Mesenchymal stem cell (in vitro differentiated cells and primary cell): ENCODE measurements around the gene GALNT18.

Source experiments
- DNase-seq: peaks from one replicate; pipeline ENCODE4 v3.0.0-alpha.2; 2013
- H2AFZ ChIP-seq: one replicate; pipeline ENCODE4 v1.6.1; 2013; ENCODE audit warnings: low read depth, mild to moderate bottlenecking, control low read depth, inconsistent platforms, low read length, moderate library complexity
- H2AK5ac ChIP-seq: 2 replicates; pipeline ENCODE4 v1.6.1; 2013; ENCODE audit warnings: low read length, moderate library complexity, mild to moderate bottlenecking, inconsistent platforms; ENCODE audit not compliant: severe bottlenecking
- H2BK120ac ChIP-seq: one replicate; pipeline ENCODE4 v1.6.1; 2013; ENCODE audit warnings: low read depth, mild to moderate bottlenecking, inconsistent platforms, low read length, moderate library complexity
- H2BK12ac ChIP-seq, 2 experiments: one replicate each; pipeline ENCODE4 v1.6.1; 2013; ENCODE audit warnings: inconsistent platforms in 2 of 2, low read length in 2 of 2, mild to moderate bottlenecking in 2 of 2, moderate library complexity in 2 of 2, control low read depth in 1 of 2
- H2BK15ac ChIP-seq: one replicate; pipeline ENCODE4 v1.6.1; 2013; ENCODE audit warnings: mild to moderate bottlenecking, low read depth, inconsistent platforms; ENCODE audit not compliant: poor library complexity, severe bottlenecking
- H2BK5ac ChIP-seq: 2 replicates; pipeline ENCODE4 v1.6.1; 2013; ENCODE audit warnings: low read depth, mild to moderate bottlenecking, low read length, control low read depth, inconsistent platforms; ENCODE audit not compliant: poor library complexity, severe bottlenecking
- H3K14ac ChIP-seq, 2 experiments: one replicate each; pipeline ENCODE4 v1.6.1; 2013; ENCODE audit warnings: inconsistent platforms in 2 of 2, low read length in 2 of 2, control low read depth in 1 of 2, mild to moderate bottlenecking in 1 of 2, moderate library complexity in 1 of 2
- H3K18ac ChIP-seq, 2 experiments: one replicate each; pipeline ENCODE4 v1.6.1; 2013; ENCODE audit warnings: inconsistent platforms in 2 of 2, low read length in 2 of 2, control low read depth in 1 of 2, low read depth in 1 of 2, mild to moderate bottlenecking in 1 of 2
- H3K23ac ChIP-seq, 2 experiments: one replicate each; pipeline ENCODE4 v1.6.1; 2013; ENCODE audit warnings: inconsistent platforms in 2 of 2, low read length in 2 of 2, mild to moderate bottlenecking in 2 of 2, moderate library complexity in 2 of 2, control low read depth in 1 of 2
- H3K27ac ChIP-seq: 2 replicates; pipeline ENCODE4 v1.5.1; 2013; ENCODE audit warnings: mild to moderate bottlenecking, moderate library complexity, low read length, control low read depth, inconsistent platforms; ENCODE audit not compliant: poor library complexity, severe bottlenecking
- H3K27me3 ChIP-seq, 2 experiments: 2 replicates each; pipeline versions ENCODE4 v1.6.1 to v1.7.0; 2013; ENCODE audit warnings: low read length in 2 of 2, mild to moderate bottlenecking in 2 of 2, moderate library complexity in 2 of 2, control low read depth in 1 of 2, inconsistent platforms in 1 of 2; ENCODE audit not compliant: control insufficient read depth in 1 of 2, insufficient read depth in 1 of 2
- H3K36me3 ChIP-seq, 2 experiments: 2 replicates each; pipeline versions ENCODE4 v1.6.1 to v1.7.0; 2013; ENCODE audit warnings: low read length in 2 of 2, control low read depth in 1 of 2, inconsistent platforms in 1 of 2, low read depth in 1 of 2, mild to moderate bottlenecking in 1 of 2; ENCODE audit not compliant: insufficient read depth in 2 of 2, control insufficient read depth in 1 of 2
- H3K4ac ChIP-seq, 2 experiments: one replicate each; pipeline ENCODE4 v1.6.1; 2013; ENCODE audit warnings: inconsistent platforms in 2 of 2, low read length in 2 of 2, mild to moderate bottlenecking in 2 of 2, moderate library complexity in 2 of 2, control low read depth in 1 of 2, low read depth in 1 of 2
- H3K4me1 ChIP-seq: 2 replicates; pipeline ENCODE4 v1.6.1; 2013; ENCODE audit warnings: low read depth, low read length, control low read depth; ENCODE audit not compliant: control insufficient read depth, insufficient read depth
- H3K4me2 ChIP-seq: 2 replicates; pipeline ENCODE4 v1.6.1; 2013; ENCODE audit warnings: low read length, mild to moderate bottlenecking, inconsistent platforms; ENCODE audit not compliant: poor library complexity, severe bottlenecking
- H3K4me3 ChIP-seq, 2 experiments: 2 replicates each; pipeline versions ENCODE4 v1.5.1 to v1.7.0; 2013; ENCODE audit warnings: low read length in 2 of 2, mild to moderate bottlenecking in 2 of 2, control low read depth in 1 of 2, low read depth in 1 of 2; ENCODE audit not compliant: insufficient read depth in 1 of 2
- H3K79me1 ChIP-seq: replicated peaks from 2 replicates; pipeline ENCODE4 v1.6.1; 2013; ENCODE audit warnings: mild to moderate bottlenecking, control low read depth, low read length, inconsistent platforms; ENCODE audit not compliant: poor library complexity, severe bottlenecking
- H3K9ac ChIP-seq: 2 replicates; pipeline ENCODE4 v1.7.0; 2013; ENCODE audit warnings: mild to moderate bottlenecking, low read length, moderate library complexity
- H3K9me3 ChIP-seq: 2 replicates; pipeline ENCODE4 v1.7.0; 2013; ENCODE audit warnings: mild to moderate bottlenecking, low read length; ENCODE audit not compliant: control insufficient read depth
- H4K8ac ChIP-seq: one replicate; pipeline ENCODE4 v1.6.1; 2013; ENCODE audit warnings: inconsistent platforms, mild to moderate bottlenecking, low read length, moderate library complexity
- H4K91ac ChIP-seq: one replicate; pipeline ENCODE4 v1.6.1; 2013; ENCODE audit warnings: mild to moderate bottlenecking, low read length, inconsistent platforms
- WGBS: methylation state at CpG from one replicate; pipeline ENCODE4 v1.1.7; 2013; ENCODE audit warnings: mixed read lengths; 5-methylcytosine and 5-hydroxymethylcytosine counted together

The GALNT18 gene

DNA sequence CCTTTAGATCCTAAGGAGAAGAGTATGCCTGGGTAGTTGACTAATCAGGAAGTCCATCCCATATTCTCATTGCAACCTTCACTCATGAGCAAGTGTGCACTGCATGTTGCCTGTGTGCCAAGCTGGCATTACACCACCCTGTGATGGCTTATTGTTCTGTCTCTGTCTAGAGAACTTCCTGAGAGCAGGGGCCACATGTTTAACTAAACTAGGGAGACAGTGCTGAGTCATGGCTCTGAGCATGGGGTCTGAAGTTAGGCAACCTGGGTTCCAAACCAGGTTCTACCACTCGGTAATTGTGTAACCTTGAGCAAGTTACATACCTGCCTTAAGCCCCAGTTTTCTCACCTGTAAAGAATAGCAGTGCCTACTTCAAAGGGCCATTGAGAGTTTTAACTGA lies 308.4 kb downstream of the GALNT18 start:
- Histone ChIP-seq H3K18ac (no peak overlapping the region), H3K79me1 (no peaks in the 10 kb centered on the region), H2BK15ac (no peak overlapping the region), H3K36me3 (no peaks in the 10 kb centered on the region), H3K23ac (no peak overlapping the region), H3K14ac (no peak overlapping the region), H3K27me3 (peaks cover 0 to 2% of the 10 kb centered on the region in 2 experiments), H4K91ac (no peak overlapping the region), H3K4ac (no peak overlapping the region), H2BK5ac (no peak overlapping the region), H3K4me3 (no peak overlapping the region), H4K8ac (no peak overlapping the region), H3K4me1 (no peaks in the 10 kb centered on the region), H3K4me2 (no peak overlapping the region), H2BK12ac (no peak overlapping the region), H3K27ac (no peak overlapping the region), H2BK120ac (no peak overlapping the region), H2AFZ (no peak overlapping the region), H2AK5ac (no peak overlapping the region), H3K9ac (no peak overlapping the region), H3K9me3 (no peaks in the 10 kb centered on the region)
- peak; percentile 62 for DNase-seq
- 100% methylated on average over 1 of the region's 1 CpG for WGBS

DNA sequence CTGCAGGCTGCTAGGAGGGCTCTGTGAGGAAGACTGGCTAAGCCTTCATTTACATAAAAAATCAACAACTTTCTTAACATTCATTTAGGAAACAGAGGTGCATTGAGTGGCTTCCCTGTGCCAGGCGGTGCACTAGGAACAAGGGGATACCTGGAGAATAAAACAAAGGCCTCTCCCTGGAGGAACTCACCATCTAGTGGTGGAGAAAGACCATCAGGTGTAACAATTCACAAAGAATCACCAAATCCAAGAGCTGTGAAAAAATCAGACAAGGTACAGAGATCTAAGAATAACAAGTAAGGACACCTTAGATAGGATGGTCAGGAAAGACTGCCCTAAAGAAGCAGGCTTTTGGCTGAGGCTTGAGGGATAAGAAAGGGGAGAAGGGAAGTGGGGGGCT lies 309.1 kb downstream of the GALNT18 start:
- Histone ChIP-seq H3K27me3 (peaks cover 0 to 6% of the 10 kb centered on the region in 2 experiments), H2BK5ac (no peak overlapping the region), H3K23ac (no peak overlapping the region), H3K9ac (no peak overlapping the region), H3K9me3 (no peaks in the 10 kb centered on the region), H2BK15ac (no peak overlapping the region), H2BK12ac (no peak overlapping the region), H3K14ac (no peak overlapping the region), H4K91ac (no peak overlapping the region), H3K18ac (no peak overlapping the region), H2BK120ac (no peak overlapping the region), H3K36me3 (no peaks in the 10 kb centered on the region), H4K8ac (no peak overlapping the region), H2AFZ (no peak overlapping the region), H3K27ac (no peak overlapping the region), H3K4me3 (no peak overlapping the region), H3K4me1 (no peaks in the 10 kb centered on the region), H2AK5ac (no peak overlapping the region), H3K4ac (no peak overlapping the region), H3K4me2 (no peak overlapping the region), H3K79me1 (no peaks in the 10 kb centered on the region)
- DNase-seq: no peak
- WGBS: 100% methylated on average over 1 of the region's 1 CpG

DNA sequence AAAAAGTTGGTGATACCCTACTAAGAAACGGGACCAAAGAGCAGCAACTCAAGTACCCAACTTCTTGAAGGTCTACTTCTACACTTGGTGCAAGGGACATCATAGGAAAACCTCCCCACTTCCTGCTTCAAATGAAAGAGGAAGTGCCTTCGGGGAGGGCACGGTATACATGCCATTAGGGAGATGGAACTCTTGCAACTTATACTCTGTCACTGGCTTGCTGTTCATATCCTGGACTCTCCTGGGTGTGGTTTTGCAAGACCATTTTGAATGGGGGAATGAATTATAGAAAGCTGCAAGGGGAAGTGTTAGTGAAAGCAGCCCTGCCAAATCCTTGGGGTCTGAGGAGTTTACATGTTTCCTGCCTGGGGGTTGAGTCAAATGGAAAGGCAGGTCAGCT lies 310.6 kb downstream of the GALNT18 start:
- Histone ChIP-seq H3K4ac (no peak overlapping the region), H3K4me3 (no peak overlapping the region), H2BK15ac (no peak overlapping the region), H3K36me3 (no peaks in the 10 kb centered on the region), H3K9ac (no peak overlapping the region), H3K27ac (no peak overlapping the region), H2AFZ (no peak overlapping the region), H3K18ac (no peak overlapping the region), H2AK5ac (no peak overlapping the region), H3K4me1 (no peaks in the 10 kb centered on the region), H3K14ac (no peak overlapping the region), H3K79me1 (no peaks in the 10 kb centered on the region), H3K27me3 (peaks cover 0 to 9% of the 10 kb centered on the region in 2 experiments), H2BK120ac (no peak overlapping the region), H4K8ac (no peak overlapping the region), H3K23ac (no peak overlapping the region), H2BK5ac (no peak overlapping the region), H3K9me3 (no peaks in the 10 kb centered on the region), H3K4me2 (no peak overlapping the region), H2BK12ac (no peak overlapping the region), H4K91ac (no peak overlapping the region)
- DNase-seq: no peak
- 96% methylated on average over 3 of the region's 3 CpGs for WGBS

DNA sequence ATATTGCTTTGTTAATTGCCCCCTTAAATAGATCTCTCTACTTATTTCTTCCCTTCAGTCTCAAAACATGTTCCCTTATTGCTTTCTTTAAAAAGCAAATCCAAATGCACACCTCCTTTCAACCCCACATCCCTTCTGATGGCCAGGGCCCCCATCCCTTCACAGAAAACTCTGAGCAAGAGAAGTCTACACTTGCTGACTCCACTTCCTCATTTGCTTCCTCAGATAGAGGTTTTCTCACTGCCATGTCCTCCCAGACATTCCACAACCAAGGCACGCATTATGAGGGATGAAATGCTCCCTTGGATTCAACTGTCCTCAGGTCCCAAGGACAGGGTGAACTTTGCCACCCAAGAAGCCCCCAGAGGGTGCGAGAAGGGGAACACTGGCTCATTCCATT lies 311.9 kb downstream of the GALNT18 start:
- H3K4ac ChIP-seq: no peak overlapping the region
- no peaks in the 10 kb centered on the region for H3K9me3 ChIP-seq
- H3K36me3 ChIP-seq: no peaks in the 10 kb centered on the region
- no peak overlapping the region for H2BK5ac ChIP-seq
- 96% methylated on average over 1 of the region's 2 CpGs for WGBS
- no peak overlapping the region for H2BK15ac ChIP-seq
- H3K23ac ChIP-seq: no peak overlapping the region
- no peak overlapping the region for H4K91ac ChIP-seq
- no peak overlapping the region for H3K4me2 ChIP-seq
- no peak overlapping the region for H2BK12ac ChIP-seq
- no peak overlapping the region for H2BK120ac ChIP-seq
- no peak overlapping the region for H3K14ac ChIP-seq
- H3K18ac ChIP-seq: no peak overlapping the region
- H3K9ac ChIP-seq: no peak overlapping the region
- H4K8ac ChIP-seq: no peak overlapping the region
- no peaks in the 10 kb centered on the region for H3K79me1 ChIP-seq
- no peak overlapping the region for H2AFZ ChIP-seq
- DNase-seq: no peak
- H2AK5ac ChIP-seq: no peak overlapping the region
- no peaks in the 10 kb centered on the region for H3K4me1 ChIP-seq
- no peak overlapping the region for H3K4me3 ChIP-seq
- H3K27ac ChIP-seq: no peak overlapping the region
- H3K27me3 ChIP-seq: peaks cover 0 to 16% of the 10 kb centered on the region in 2 experiments
